Smooth muscle cell of trachea (primary cell): ENCODE data around the gene RASGRP4. TPM values are rescaled to one million over a fixed set of nuclear protein-coding genes. Genes with fewer than 3 reads are reported as not detected.

Experiments used
- total RNA-seq: library from RNA; depleted of rRNA; stranded (reverse); fragments of >200 nt; gene quantifications from 2 replicates; pipeline ENCODE4 v1.2.1, GENCODE V29; 2014

Gene RASGRP4, protein sequence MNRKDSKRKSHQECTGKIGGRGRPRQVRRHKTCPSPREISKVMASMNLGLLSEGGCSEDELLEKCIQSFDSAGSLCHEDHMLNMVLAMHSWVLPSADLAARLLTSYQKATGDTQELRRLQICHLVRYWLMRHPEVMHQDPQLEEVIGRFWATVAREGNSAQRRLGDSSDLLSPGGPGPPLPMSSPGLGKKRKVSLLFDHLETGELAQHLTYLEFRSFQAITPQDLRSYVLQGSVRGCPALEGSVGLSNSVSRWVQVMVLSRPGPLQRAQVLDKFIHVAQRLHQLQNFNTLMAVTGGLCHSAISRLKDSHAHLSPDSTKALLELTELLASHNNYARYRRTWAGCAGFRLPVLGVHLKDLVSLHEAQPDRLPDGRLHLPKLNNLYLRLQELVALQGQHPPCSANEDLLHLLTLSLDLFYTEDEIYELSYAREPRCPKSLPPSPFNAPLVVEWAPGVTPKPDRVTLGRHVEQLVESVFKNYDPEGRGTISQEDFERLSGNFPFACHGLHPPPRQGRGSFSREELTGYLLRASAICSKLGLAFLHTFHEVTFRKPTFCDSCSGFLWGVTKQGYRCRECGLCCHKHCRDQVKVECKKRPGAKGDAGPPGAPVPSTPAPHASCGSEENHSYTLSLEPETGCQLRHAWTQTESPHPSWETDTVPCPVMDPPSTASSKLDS
- total RNA-seq, result not detected in 2 replicates

GRCh38 chr19:38425810-38426466, at the start of gene RASGRP4:
TSS of gene RASGRP4 (minus strand) at chr19:38426219. CDS start at chr19:38426091, 128 bp downstream.

GRCh38 chr19:38433268-38433733, 7.3 kb upstream of the RASGRP4 start, which contains the start of gene RYR1:
TSS of gene RYR1 (plus strand) at chr19:38433691. CDS start at chr19:38433830, 139 bp downstream.

GRCh38 chr19:38402967-38403674, 22.9 kb downstream of the RASGRP4 start, which contains the start of gene FAM98C:
TSS of gene FAM98C (plus strand) at chr19:38403093. CDS start at chr19:38403154, 61 bp downstream.

GRCh38 chr19:38388349-38389100, 37.5 kb downstream of the RASGRP4 start, which contains the start of gene SPRED3:
TSS of gene SPRED3 (plus strand) at chr19:38388697. CDS start at chr19:38390303, 1,606 bp downstream.

DNA sequence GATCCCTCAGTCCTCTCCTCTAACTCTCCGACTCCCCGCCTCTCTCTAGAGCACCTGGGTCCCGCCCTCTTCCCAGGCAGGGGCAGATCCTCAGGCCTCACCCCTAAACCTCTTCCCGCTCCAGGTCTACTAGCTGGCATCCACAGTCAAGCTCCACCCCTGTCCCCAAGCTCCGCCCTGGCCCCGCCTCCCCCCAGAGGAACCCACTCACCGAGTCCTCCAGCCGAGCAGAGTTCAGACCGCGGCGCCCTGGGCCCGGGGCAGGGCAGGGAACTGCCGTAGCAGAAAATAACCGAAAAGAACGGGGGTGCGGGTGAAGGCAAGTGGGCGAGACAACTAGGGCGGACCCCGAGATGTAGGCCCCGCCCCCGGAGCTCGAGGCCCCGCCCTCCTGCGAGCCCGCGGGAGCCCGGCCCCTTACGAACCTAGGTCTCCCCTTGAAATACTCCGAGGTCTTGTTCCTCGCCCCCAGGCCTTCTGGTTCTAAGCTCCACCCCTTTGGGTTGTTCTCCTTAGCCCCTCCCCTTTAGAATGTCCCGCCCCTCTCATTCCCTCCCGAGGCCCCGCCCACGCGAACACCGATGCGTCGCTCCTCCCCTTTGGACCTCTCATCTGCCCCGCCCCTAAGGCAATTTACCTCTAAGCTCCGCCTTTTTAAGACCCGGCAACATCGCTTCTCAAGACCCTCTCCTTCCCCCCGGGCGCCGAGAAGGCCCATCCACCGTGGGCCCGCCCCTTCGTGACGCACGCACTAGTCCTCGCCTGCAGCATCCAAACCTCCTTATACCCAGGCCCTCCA, 38.3 kb downstream of the RASGRP4 start, which contains the start of gene GGN:
TSS of gene GGN (minus strand) at position 485 of the 799 bp plus-strand sequence. CDS start 773 bp downstream, outside the sequence.

GRCh38 chr19:38374332-38375097, 51.5 kb downstream of the RASGRP4 start, which contains the start of gene PSMD8:
TSS of gene PSMD8 (plus strand) at chr19:38374571. CDS start at chr19:38374602, 31 bp downstream.

Other genes with a start within 250 kb of the RASGRP4 start
- 1.3 and 2.2 TPM in 2 replicates for gene DPF1, start 202.0 kb downstream of the RASGRP4 start, total RNA-seq
- 0.15 and 0.99 TPM in 2 replicates for gene PPP1R14A, start 169.8 kb downstream of the RASGRP4 start, total RNA-seq
- 1.8 and 3.1 TPM in 2 replicates for gene SPINT2, start 161.6 kb downstream of the RASGRP4 start, total RNA-seq
- gene C19orf33, start 122.0 kb downstream of the RASGRP4 start, total RNA-seq, result not detected in 2 replicates
- gene YIF1B, start 110.3 kb downstream of the RASGRP4 start, total RNA-seq, result 67.3 and 73.1 TPM in 2 replicates
- 1.5 and 3.6 TPM in 2 replicates for gene KCNK6, start 106.4 kb downstream of the RASGRP4 start, total RNA-seq
- 0.44 and 2.0 TPM in 2 replicates for gene CATSPERG, start 90.4 kb downstream of the RASGRP4 start, total RNA-seq
- gene PSMD8, start 51.6 kb downstream of the RASGRP4 start, total RNA-seq, result 302 and 326 TPM in 2 replicates
- 0.29 and 1.2 TPM in 2 replicates for gene GGN, start 38.2 kb downstream of the RASGRP4 start, total RNA-seq
- gene SPRED3, start 37.5 kb downstream of the RASGRP4 start, total RNA-seq, result 0.66 and 2.9 TPM in 2 replicates
- gene FAM98C, start 23.1 kb downstream of the RASGRP4 start, total RNA-seq, result 11.9 and 12.6 TPM in 2 replicates
- gene RYR1, start 7.5 kb upstream of the RASGRP4 start, total RNA-seq, result under 0.01 TPM in 2 replicates
- gene MAP4K1, start 191.7 kb upstream of the RASGRP4 start, total RNA-seq, result 0.33 and 0.58 TPM in 2 replicates
- 329 and 465 TPM in 2 replicates for gene EIF3K, start 193.0 kb upstream of the RASGRP4 start, total RNA-seq
- 345 and 354 TPM in 2 replicates for gene ACTN4, start 221.4 kb upstream of the RASGRP4 start, total RNA-seq